HG02840 (cell line): Measurements from ENCODE around the gene KCNIP4.

Experiments used
- ATAC-seq: cut with Tn5 transposase; IDR thresholded peaks from one replicate; pipeline ENCODE4 v1.9.1; 2021; ENCODE audit warnings: mild to moderate bottlenecking, moderate library complexity, moderate number of reproducible peaks; ENCODE audit not compliant: unreplicated experiment, low FRiP score

KCNIP4 gene

DNA sequence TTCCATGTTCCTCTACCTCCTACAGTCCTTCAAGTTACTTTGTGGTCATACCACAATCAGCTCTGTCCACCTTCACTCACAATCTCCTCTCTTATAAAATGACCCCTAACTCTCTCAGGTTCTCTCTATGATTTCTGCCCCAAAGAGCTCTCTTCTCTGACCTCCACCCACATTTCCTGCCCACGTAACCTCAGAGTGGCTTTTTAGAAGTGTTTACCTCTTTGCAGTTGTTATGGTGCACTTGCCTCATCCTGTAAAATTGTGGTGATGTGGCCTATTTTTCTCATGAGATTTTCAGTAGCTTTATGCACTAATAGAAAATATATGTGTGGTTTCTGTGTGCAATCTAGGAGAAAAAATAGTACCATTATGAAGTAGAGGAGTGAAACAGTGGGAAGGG lies 1032.5 kb downstream of the KCNIP4 start:
- no peak for ATAC-seq

- ATAC-seq = no peak
Measured at GRCh38 chr4:20904966-20905365, 1043.6 kb downstream of the KCNIP4 start.

DNA sequence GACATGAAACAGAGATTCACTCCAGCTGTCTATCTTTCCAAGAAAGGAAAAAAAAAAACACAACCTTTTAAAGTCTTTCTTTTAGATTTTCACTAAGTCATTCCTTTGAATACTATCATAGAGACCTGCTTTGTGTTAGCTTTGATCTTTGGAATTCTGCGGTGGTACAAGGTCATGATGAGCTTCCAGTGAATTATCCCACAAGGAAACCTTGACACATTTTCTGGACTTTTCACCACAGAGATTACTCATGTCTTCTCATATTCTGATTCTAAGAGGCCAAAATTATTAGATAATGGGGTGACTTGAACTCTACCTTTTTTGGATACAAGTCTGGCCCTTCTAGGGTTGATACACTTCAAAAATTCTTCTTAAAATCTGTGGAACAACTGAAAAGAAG lies 1046.7 kb downstream of the KCNIP4 start:
- ATAC-seq = no peak

DNA sequence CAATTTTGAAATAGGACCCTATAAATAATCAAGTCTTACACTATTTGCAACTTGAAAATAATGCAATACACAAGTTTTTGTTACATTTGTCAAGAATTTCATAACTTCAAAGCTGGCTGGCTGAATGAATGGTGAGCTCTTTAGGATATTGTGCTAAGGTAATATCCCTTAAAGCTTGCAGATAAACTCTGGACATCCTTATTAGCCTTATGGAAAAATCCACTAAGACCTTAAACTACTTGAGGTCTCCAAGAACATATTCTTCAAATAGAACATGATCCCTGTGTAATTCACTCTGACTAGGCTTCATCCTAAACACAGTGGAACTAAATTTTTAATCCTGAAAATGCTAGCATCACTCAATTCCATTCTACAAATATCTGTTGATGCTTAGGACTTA lies 1049.0 kb downstream of the KCNIP4 start:
- no peak for ATAC-seq

DNA sequence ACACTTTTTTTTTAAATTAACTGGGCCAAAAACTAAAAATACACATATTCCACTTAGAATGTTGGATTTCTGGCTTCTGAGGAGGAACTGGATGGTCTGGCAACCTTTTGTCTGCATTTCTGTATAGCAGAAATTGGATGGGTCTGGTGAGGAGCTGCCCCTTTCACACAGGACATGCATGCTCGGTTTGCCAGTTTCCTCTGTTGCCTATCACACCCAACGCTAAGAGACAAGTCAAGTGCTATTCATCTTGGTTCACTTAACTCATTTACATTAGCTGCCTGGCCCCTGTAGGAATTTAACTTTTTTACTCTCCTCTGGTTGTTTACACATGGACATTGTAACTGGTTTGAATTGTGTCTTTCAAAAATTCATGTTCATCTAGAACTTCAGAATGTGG lies 1052.6 kb downstream of the KCNIP4 start:
- ATAC-seq = no peak

DNA sequence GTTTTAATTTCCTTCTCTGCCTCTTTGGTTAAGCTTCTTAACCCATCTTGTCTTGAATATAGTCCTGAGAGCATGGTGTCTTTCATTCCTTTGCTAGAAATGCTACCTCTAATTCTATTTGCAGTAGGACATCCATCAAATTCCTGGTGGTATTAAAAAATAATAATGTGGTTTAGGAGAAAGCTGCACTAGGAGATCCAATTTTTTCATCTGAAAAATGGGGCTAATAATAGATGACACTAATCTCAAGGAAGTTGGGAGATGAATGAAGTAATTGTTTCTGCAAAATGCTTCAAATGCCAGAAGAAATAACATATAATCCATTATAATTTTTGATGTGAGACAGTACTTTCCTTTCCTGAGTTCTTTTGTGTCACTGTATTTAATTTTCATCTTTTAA lies 1053.4 kb downstream of the KCNIP4 start:
- no peak for ATAC-seq

- ATAC-seq = no peak
Measured at GRCh38 chr4:20890761-20891160, 1057.8 kb downstream of the KCNIP4 start.

- ATAC-seq = no peak
Measured at GRCh38 chr4:20889901-20890300, 1058.7 kb downstream of the KCNIP4 start.

DNA sequence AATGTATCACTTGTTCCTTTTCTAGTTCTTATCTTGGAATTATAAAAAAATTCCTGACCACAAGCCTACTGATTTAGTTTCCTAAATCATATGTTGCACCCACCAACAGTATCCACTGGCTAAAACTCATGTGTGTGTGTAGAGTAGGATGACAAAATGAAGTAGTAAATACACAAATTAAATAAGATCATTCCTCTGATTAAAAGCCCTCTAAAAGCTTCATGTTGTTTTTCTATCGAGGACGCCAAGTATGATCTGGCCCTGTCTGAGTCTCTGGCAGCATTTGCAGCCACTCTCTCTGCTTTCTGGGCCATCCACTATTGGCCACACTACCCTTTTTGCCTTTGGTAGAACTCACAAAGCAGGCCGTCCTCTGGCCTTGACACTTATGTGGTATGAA lies 1064.9 kb downstream of the KCNIP4 start:
- no peak for ATAC-seq

GRCh38 chr4:20883231-20883630 lies 1065.3 kb downstream of the KCNIP4 start:
- no peak for ATAC-seq

DNA sequence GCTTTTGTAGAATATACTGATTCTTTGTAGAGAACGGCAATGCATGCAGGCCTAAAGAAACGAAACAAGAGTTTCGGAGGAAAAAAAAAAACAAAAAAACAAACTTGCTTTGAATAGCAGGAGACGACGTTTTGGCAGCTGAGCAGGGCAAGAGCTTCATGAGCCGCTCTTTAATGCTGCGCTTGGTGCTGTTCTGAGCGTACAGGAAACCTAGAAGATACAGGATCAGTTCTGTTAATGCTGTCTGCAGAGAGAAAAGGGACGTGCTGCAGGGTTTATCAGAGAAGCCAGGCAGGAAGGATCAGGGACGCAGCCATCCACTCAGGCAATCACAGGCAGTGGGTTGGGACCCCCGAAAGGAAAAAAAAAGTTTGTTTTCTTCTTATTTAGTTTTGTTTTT lies 1066.1 kb downstream of the KCNIP4 start:
- ATAC-seq = no peak

DNA sequence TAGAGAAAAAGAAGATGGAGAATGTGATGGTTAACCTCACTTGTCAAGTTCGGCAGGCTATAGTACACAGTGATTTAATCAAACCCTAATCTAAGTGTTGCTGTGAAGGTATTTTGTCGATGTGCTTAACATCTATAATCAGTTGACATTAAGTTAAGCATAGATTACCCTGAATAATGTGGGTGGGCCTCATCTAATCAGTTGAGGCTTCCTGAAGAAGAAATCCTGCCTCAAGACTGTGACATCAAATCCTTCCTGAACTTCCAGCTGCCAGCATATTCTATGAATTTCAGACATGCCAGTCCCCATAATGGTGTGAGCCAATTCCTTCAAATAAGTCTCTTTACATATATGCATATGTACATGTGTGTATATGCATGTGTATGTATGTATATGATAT lies 1066.9 kb downstream of the KCNIP4 start:
- ATAC-seq = no peak

GRCh38 chr4:20878806-20879205 lies 1069.8 kb downstream of the KCNIP4 start:
- ATAC-seq = no peak

GRCh38 chr4:20870436-20870835 lies 1078.1 kb downstream of the KCNIP4 start:
- no peak for ATAC-seq

DNA sequence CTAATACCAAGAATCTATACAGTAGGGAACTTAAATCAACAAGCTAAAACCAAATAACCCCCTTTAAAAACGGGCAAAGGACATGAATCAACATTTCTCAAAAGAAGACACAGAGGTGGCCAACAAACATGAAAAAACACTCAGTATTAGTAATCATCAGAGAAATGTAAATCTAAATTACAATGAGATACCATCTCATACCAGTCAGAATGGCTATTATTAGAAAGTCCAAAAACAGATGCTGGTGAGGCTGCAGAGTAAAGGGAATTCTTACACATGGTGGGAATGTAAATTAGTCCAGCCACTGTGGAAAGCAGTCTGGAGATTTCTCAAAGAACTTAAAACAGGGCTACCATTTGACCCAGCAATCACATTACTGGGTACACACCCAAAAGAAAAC lies 1080.5 kb downstream of the KCNIP4 start:
- ATAC-seq = no peak

GRCh38 chr4:20860878-20861277 lies 1087.7 kb downstream of the KCNIP4 start:
- ATAC-seq = no peak

DNA sequence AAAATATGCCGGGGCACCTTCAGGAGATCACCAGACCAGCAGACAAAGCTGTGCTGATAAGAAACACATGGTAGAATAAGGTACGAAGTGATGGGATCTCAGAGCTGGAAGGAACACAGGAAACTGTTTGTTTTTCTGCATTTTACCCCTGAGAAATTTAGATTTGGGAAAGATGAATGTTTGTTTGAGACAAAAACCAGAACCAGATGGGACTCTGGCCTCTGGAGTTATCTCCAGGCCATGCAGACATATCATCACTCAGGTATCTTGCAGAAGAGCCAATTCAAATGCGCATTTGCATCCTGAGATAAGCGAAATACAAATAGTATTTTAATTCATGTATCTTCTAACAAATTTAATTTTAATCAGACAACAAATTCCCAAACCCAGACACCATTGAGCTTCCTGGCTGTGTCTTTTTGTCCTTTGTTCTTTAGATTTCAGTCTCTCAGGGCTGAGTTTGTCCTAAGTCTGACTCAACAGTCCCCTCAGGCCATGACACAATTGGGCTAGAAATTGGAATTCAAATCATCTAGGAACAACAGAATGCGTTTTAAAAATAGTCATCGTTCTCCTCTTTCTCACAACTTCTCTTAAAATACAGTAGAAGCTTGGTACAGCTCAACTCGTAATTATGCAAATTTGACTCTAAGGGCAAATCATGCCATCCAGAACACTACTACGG lies 1089.3 kb downstream of the KCNIP4 start:
- ATAC-seq = no peak

GRCh38 chr4:20857081-20857480 lies 1091.5 kb downstream of the KCNIP4 start:
- no peak for ATAC-seq

GRCh38 chr4:20847124-20847747 lies 1101.3 kb downstream of the KCNIP4 start:
- ATAC-seq = no peak

GRCh38 chr4:20844311-20844710 lies 1104.3 kb downstream of the KCNIP4 start:
- ATAC-seq = no peak

DNA sequence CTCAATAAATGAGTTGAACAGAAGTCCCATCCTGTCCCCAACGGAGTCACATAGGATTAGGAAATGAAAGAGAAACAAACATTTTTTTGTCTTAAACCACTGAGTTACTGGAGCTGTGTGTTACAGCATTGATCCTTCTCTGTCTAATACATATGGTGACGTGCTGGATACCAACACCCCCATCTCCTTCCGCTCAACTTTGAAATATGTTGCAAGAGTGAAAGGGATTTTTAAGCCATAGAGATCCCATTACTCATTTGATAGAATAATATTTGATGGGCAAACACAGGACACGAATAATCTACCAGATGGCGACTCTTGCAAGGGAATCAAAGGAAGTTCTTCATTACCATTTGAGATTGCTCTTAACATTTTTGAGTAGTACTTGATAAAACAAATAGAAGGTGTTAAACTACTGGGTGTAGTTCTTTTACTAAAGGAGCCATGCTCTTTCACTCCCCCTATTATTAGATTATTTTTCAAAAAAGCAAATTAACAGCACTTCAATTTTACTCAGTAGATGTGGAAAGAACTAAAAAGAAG lies 1107.9 kb downstream of the KCNIP4 start:
- no peak for ATAC-seq

DNA sequence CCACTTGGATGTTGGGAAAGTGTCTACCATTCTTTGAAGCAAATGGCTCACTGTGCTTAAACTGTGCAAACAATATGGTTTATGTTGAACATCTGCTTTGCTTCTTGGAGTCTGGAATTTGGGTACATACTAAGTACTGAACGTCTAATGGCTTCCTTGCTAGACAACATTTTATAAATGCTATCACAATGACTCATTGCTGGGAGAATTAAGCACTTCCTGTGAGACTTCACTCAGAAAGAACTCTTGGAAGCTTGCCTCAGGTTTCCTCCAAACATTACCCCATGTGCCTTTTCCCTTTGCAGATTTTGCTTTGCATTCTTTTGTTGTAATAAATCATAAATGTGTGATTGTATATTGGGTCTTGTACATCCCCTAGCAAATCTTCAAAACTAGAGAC lies 1108.6 kb downstream of the KCNIP4 start:
- ATAC-seq = no peak
